Esophagus mucosa (tissue), 1 donor: Measurements from ENCODE around the gene KLHL5. TPM values are rescaled to one million over a fixed set of nuclear protein-coding genes. Genes with fewer than 3 reads are reported as not detected.
"Not testable (repeated sequence)": the region's sequence is repeated elsewhere in the genome, so short reads cannot be mapped to it uniquely, and the experiment has no call there.

Experiments
- ATAC-seq: fragments of 200-7000 bp; cut with Tn5 transposase; one replicate; pipeline ENCODE4 v1.9.1; 2020
- total RNA-seq: library from RNA; stranded (reverse); gene quantifications from one replicate; pipeline ENCODE4 v1.2.4, GENCODE V29; 2023
- donor health status: DM: yes; HTN: yes; CAD: no.

The KLHL5 gene
- total RNA-seq, 1 donor from 2014 or later = 9.0 TPM

- no peak for ATAC-seq
These were observed 42.2 kb downstream of the KLHL5 start for GRCh38 chr4:39104255-39104654.

GRCh38 chr4:39106011-39106410 lies 44.0 kb downstream of the KLHL5 start:
- ATAC-seq = no peak

- ATAC-seq = no peak
These were observed 52.4 kb downstream of the KLHL5 start for GRCh38 chr4:39114436-39114835.

GRCh38 chr4:39118034-39118658 lies 56.1 kb downstream of the KLHL5 start:
- ATAC-seq = no peak

GRCh38 chr4:39120418-39120817 lies 58.4 kb downstream of the KLHL5 start:
- no peak for ATAC-seq

- ATAC-seq = no peak
These were observed 63.0 kb downstream of the KLHL5 start for GRCh38 chr4:39124885-39125599.

GRCh38 chr4:39125600-39125985 lies 63.6 kb downstream of the KLHL5 start:
- ATAC-seq = no peak

- ATAC-seq = no peak
These were observed 64.4 kb downstream of the KLHL5 start for GRCh38 chr4:39126256-39127095.

- no peak for ATAC-seq
These were observed 71.6 kb downstream of the KLHL5 start for GRCh38 chr4:39133623-39134022.

- ATAC-seq = no peak
These were observed 72.8 kb downstream of the KLHL5 start for GRCh38 chr4:39134683-39135306.

GRCh38 chr4:39138227-39138626 lies 76.2 kb downstream of the KLHL5 start:
- not testable (repeated sequence) for ATAC-seq

GRCh38 chr4:39146211-39146610 lies 84.2 kb downstream of the KLHL5 start:
- no peak for ATAC-seq

GRCh38 chr4:39154009-39154408 lies 92.0 kb downstream of the KLHL5 start:
- ATAC-seq = no peak

- no peak for ATAC-seq
These were observed 95.5 kb downstream of the KLHL5 start for GRCh38 chr4:39157520-39157919.

- ATAC-seq = no peak
These were observed 104.1 kb downstream of the KLHL5 start for GRCh38 chr4:39166177-39166576.

- no peak for ATAC-seq
These were observed 104.6 kb downstream of the KLHL5 start for GRCh38 chr4:39166669-39167068.

- no peak for ATAC-seq
These were observed 107.4 kb downstream of the KLHL5 start for GRCh38 chr4:39169426-39169825.

GRCh38 chr4:39170301-39170700 lies 108.3 kb downstream of the KLHL5 start:
- ATAC-seq = no peak

Other genes with a start within 250 kb of the KLHL5 start
- 1.6 TPM for gene TLR6, start 205.4 kb upstream of the KLHL5 start, total RNA-seq
- 33.2 TPM for gene FAM114A1, start 194.4 kb upstream of the KLHL5 start, total RNA-seq
- 0.16 TPM for gene TMEM156, start 29.8 kb upstream of the KLHL5 start, total RNA-seq
- gene WDR19, start 120.3 kb downstream of the KLHL5 start, total RNA-seq = 9.3 TPM